ENCODE results near the gene PLCB1.
"Not testable (repeated sequence)": the region's sequence is repeated elsewhere in the genome, so short reads cannot be mapped to it uniquely, and the experiment has no call there.

Gene PLCB1

GRCh38 chr20:8406391-8406790 lies 274.3 kb downstream of the PLCB1 start:
- no peak for DNase-seq (ENCODE audit: low spot score)

DNA sequence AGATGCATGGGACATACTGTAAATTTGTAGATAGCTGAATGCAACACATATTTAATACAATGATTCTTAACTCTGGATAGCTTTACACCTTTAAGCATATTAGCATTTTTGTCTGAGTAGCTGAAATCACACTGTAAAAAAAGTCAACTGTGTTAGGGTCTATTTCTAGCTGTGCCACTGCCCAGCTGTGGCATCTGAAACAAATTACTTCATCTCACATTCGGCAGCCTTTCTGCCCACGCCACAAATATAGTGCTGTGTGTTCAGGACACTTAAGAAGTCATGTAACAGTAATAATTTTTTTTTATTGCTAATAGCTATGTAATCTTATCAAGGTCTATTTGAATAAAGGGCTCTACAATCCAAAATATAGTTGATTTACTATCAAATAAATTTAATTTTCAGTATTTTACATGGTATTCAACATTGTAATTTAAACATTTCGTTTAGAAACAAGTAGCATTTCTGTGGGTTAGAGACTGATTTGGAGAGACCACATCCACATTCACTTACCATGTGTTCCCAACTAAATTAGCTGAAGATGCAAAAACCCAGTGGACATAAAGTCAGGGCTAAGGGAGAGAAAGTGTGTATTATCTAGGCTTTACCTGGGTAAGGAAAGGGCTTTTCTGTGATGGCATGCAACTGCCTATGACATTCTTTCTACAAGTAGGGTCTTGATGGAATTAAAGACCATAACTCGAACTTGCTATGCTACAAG lies 276.7 kb downstream of the PLCB1 start:
- DNase-seq (ENCODE audit: low spot score): no peak

- DNase-seq (ENCODE audit: low spot score): no peak
Measured at GRCh38 chr20:8413691-8414090, 281.6 kb downstream of the PLCB1 start.

DNA sequence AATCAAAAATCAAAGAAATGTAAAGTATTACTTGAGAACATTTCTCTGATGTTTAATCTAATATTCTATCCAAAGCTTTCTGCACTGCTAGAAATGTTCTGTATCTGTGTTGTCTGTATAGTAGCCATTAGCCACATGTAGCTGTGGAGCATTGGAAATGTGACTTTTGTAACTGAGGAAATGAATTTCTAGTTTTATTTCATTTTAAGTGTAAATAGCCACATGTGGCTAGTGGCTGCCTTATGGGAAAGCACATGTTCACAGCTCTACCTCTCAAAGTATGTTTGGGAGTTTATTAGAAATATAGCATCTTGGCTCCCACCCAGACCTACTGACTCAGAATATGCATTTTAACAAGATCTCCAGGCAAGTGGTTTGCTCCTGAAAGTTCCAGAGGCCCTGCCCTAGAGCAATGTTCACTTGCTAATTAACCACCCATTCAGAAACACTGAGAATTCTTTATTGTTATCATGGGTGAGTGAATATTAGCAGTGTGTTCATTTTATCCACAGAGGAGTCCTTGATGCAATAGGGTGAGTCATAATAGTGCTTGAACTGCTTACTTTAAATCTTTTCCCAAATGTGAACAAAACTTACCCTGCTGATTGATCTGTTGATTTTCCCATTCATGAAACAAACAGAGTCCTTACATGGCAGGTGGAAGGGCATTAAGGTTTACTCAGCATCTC lies 282.7 kb downstream of the PLCB1 start:
- DNase-seq (ENCODE audit: low spot score): no peak

- DNase-seq (ENCODE audit: low spot score): no peak
Measured at GRCh38 chr20:8421981-8422380, 289.9 kb downstream of the PLCB1 start.

- DNase-seq (ENCODE audit: low spot score): no peak
Measured at GRCh38 chr20:8423482-8423881, 291.4 kb downstream of the PLCB1 start.

GRCh38 chr20:8424010-8424409 lies 291.9 kb downstream of the PLCB1 start:
- DNase-seq (ENCODE audit: low spot score): no peak

GRCh38 chr20:8425016-8425415 lies 292.9 kb downstream of the PLCB1 start:
- no peak for DNase-seq (ENCODE audit: low spot score)

DNA sequence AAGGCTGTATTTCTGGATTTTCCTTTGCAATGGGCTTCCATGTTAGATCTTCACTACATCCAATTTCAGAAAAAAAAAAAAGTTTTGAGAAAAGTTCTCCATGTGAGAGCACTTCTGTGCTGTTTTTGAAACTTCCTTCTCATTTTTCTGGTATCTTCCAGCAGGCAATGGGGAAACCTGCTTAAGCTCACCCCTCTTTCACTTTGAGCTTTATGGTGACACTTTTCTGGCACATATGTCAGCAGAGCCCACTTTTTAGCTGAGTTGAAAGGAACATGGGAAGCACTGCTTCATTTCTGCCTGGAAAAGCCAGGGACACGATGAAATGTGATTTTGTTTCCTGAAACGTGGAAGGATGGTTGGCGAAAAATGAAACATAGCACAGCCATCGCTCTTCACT lies 293.7 kb downstream of the PLCB1 start:
- DNase-seq (ENCODE audit: low spot score): no peak

DNA sequence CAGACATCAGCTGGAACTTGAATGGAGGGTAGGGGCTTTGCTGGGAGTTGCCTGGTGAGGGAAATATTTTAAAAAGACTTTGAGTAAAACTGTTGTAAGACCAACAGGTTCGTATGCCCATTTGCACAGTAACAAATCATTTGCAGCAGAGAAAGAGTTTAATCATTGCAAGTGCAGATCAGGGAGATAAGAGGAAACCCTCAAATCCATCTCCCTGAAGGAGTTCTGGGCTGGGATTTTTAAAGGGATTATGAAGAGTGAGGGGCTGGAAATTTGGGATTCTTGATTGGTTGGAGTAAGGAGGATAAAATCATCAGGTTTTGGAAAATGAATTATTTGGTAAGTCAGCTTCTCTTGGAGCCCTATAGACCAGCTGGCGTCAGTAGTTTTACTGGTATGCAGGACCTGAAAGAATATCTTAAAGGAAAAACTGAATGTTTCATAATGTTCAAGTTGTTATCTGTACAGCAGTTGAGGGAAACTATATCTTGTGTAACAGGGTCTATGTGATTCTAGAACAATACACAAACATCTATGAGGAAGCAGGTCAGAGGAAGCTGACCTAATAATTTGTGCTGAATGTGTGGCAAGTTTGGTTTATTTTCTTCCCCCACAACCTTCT lies 295.5 kb downstream of the PLCB1 start:
- DNase-seq (ENCODE audit: low spot score): no peak

- no peak for DNase-seq (ENCODE audit: low spot score)
Measured at GRCh38 chr20:8428988-8429387, 296.9 kb downstream of the PLCB1 start.

DNA sequence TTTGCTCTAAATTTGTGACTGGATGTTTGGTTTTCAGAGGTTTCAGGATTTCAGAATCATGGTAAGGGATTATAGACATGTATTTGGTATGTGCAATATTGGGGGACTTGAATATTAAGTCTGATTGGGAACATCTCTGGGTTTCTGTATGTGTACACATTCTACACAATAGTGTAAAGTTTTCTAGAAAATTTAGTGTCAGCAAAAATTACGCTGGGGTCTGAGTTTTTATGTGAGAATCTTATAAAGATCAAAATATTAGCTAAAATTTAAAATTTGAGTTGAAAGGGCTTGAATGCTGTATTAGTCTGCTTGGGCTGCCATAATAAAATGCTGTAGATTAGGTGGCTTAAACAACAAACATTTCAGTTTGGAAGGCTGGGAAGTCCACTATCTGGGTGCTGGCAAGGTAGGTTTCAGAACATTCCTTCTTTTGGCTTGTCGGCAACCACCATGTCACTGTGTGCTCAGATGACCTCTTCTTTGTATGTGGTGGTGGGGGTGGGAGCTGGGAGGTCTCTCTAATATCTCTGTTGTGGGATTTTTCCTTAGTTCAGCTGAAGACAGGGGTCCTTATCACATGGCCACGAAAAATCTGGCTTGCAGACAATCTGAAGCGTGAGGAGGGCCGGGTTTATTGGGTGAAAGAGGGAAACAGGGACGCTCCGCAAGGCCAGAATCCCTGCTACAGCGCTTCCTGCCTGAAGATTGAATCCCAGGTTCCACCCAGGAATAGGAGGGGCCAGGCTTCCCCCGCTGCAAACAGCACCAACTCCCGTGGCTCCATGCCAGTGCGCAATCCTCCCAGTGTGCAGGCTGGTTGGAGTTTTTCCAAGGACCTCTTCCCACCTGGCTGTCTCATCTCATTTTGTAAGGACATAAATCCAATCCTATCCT lies 299.7 kb downstream of the PLCB1 start:
- no peak for DNase-seq (ENCODE audit: low spot score)

- DNase-seq (ENCODE audit: low spot score): no peak
Measured at GRCh38 chr20:8432435-8433148, 300.5 kb downstream of the PLCB1 start.

GRCh38 chr20:8433291-8433690 lies 301.2 kb downstream of the PLCB1 start:
- no peak for DNase-seq (ENCODE audit: low spot score)

- no peak for DNase-seq (ENCODE audit: low spot score)
Measured at GRCh38 chr20:8434326-8434876, 302.3 kb downstream of the PLCB1 start.

GRCh38 chr20:8435285-8436035 lies 303.4 kb downstream of the PLCB1 start:
- DNase-seq (ENCODE audit: low spot score): no peak

GRCh38 chr20:8436938-8437337 lies 304.9 kb downstream of the PLCB1 start:
- not testable (repeated sequence) for DNase-seq (ENCODE audit: low spot score)

GRCh38 chr20:8438748-8439147 lies 306.7 kb downstream of the PLCB1 start:
- DNase-seq (ENCODE audit: low spot score): no peak

DNA sequence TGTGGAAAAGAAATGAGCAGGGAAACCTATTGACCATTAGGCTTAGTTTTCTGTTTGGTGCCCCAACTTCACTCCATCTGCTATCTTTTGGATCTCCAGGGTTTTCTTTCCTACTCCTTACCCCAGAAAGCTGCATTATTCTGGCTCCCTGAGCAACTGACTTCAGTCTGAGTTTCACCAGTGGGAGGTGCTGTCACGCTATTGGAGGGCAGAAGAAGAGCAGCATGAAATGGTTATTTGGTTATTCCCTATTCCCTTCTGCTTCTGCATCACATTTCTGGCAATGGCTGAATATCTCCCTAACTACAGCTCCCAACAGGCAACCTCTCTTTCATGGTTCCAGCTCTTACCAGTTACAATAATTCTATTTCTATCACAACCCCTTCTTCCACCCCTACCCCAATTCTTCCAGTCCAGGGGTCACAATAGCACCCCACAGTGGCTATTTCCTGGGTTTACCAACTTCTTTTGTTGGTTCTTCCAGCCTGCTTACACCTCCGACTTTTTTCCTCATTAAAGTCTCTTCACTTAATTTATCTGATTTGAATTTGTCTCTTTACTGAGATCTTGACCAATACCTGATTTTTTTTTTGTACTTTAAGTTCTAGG lies 311.5 kb downstream of the PLCB1 start:
- no peak for DNase-seq (ENCODE audit: low spot score)

Data from D341Med (cell line).